EH (cell line): Measurements from ENCODE around the gene RPS29.

Source experiments
- DNase-seq: peaks from one replicate; pipeline ENCODE4 v3.0.0-alpha.2; 2015; ENCODE audit warnings: low read depth

RPS29 gene

DNA sequence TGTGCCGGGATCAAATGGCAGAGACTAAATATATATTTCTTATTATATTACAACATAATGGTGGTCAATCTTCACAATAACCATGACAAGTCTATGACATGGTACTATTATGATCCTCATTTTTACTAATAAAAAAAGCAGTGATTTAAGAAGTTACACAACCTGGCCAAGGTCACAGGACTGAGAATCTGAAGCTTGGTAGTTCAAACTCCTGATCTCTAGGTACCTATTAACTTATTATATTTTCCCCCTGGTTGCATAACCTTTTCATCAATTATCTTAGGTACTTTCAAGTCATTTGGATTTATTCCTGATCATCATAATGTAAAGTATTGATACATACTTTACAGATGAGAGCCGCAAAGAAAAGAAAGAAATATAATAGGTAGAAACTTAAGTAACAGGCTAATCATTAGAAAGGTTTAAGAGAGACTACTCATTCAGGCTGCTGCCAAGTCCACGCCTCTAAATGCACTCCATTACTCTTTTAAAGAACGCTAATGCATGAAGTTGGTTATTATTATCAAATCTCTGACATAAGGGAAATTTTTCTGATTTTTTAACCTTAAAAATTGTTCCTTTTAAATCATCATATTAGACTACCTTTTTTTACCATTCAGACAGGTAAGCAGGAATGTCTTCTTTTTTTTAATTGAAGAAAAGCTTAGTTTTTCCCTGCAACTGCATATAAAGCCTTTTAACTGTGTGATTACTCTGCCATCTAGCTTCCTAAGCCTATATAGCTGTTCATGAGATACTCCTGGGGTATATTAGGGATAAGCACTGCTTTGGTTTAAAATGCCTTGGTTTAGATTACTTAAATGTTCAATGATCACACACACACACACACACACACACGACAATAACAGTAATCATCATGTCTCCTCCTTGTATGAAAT, 35.6 kb downstream of the RPS29 start:
- peak; percentile 15 for DNase-seq

DNA sequence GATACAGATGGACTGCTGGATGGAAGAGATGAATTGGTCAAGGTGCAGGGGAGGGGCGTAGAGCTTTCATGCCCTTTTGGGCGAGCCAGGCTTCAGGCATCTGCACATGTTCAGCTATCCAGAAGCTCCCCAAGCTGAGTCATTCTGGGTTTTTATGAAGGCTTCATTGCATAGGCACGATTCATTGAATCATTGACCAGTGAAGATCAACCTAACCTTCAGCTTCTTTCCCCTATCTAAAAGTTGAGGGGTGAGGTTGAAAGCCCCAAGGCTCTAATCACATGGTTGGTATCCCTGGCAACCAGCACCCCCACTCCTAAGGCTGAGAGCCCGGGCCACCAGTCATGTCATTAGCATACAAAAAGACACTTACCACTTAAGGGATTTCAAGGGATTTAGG, 36.3 kb downstream of the RPS29 start:
- DNase-seq, result peak; percentile 62

DNA sequence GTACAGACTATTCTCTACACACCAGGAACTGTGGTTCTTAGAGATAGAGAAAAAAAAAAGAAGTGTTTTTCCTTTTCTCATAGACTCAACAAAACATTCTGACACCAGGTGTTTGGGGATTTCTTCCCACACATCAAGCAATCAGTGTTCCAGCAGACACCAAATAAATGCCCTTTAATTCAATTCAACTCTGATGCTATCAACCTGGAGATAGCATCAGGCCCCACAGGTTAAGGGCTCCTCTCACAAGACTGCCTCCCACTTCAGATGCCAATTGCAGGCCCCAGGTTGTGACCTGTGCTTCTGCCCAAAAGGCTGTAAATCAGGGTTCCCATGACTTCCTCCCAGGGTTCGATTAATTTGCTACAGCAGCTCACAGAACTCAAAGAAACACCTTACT, 36.7 kb downstream of the RPS29 start:
- DNase-seq, result no peak

GRCh38 chr14:49546766-49547165, 39.4 kb downstream of the RPS29 start:
- DNase-seq, result no peak

DNA sequence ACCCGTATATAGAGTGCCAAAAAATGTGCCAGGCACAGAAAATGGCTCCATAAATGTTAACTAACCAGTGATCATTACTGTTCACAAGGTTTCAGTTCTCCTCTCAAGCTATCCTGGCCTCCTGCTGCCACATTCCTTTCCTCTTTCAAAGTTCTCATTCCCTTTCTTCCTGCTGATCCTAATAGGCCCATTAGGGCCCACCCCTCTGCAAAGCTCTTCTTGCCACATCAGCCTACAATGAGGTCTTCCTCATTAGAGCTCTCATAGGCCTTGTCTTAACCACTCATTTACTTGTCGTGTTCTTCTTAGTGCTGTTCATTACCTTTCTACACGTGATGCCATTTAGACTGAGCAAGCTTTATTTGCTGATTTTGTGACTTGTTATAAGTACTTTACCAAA, 40.5 kb downstream of the RPS29 start:
- no peak for DNase-seq

- peak; percentile 12 for DNase-seq
Observed at GRCh38 chr14:49545071-49545470, 41.1 kb downstream of the RPS29 start.

DNA sequence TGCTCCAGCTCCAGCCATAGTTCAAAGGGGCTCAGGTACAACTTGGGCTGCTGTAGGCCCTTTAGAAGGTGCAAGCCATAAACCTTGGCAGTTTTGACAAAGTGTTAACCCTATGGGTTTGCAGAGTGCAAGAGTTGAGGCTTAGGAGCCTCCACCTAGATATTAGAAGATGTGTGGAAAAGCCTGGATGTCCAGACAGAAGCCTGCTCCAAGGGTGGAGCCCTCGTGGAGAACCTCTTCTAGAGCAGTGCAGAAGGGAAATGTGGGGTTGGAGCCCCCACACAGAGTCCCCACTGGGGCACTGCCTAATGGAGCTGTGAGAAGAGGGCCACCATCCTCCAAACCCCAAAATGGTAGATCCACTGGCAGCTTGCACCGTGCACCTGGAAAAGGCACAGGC, 45.1 kb downstream of the RPS29 start:
- DNase-seq, result no peak

- no peak for DNase-seq
Observed at GRCh38 chr14:49538852-49539251, 47.3 kb downstream of the RPS29 start.
